HEK293 (cell line): Measurements from ENCODE around the gene R3HDM1.

Source experiments
- CTCF ChIA-PET: fragments of 350-600 bp; formaldehyde crosslinking; extraction: SDS; loops from one replicate; lab custom pipeline; 2021; ENCODE audit warnings: antibody characterized with exemption; lab: Yijun Ruan, JAX
- POLR2A ChIA-PET: fragments of 300-600 bp; formaldehyde crosslinking; extraction: SDS; loops from one replicate; lab custom pipeline; 2020; ENCODE audit warnings: antibody characterized with exemption, inconsistent platforms; lab: Yijun Ruan, JAX
- H3K27ac ChIP-seq: fragments of 200-500 bp; sonication (Bioruptor generic); 2 replicates; pipeline ENCODE4 v1.5.1; 2014; ENCODE audit warnings: low read depth, low read length, control low read depth, inconsistent platforms; ENCODE audit errors: extremely low read depth
- H3K36me3 ChIP-seq, 2 experiments: fragments of 200-500 bp in 1 of 2; sonication (Bioruptor generic) in 1 of 2; 1 replicate in 1 of 2; 2 replicates in 1 of 2; pipeline ENCODE4 v1.5.1; 2014 to 2017; ENCODE audit warnings: inconsistent platforms in 2 of 2, low read length in 2 of 2; ENCODE audit not compliant: control insufficient read depth in 2 of 2, insufficient read depth in 1 of 2
- H3K4me1 ChIP-seq: fragments of 200-500 bp; sonication (Bioruptor generic); 2 replicates; pipeline ENCODE4 v1.5.1; 2014; ENCODE audit warnings: mild to moderate bottlenecking, low read length, inconsistent platforms; ENCODE audit not compliant: control insufficient read depth, insufficient read depth
- H3K4me3 ChIP-seq: 2 replicates; pipeline ENCODE4 v1.5.1; 2011; ENCODE audit warnings: low read depth, mild to moderate bottlenecking, control low read depth, low read length, moderate library complexity
- H3K9me3 ChIP-seq: fragments of 200-500 bp; sonication (Bioruptor generic); 2 replicates; pipeline ENCODE4 v1.5.1; 2014; ENCODE audit warnings: low read depth, low read length, inconsistent platforms; ENCODE audit not compliant: control insufficient read depth, insufficient read depth
- FEZF1 ChIP-seq: fragments of 450-650 bp; formaldehyde crosslinking; IDR thresholded peaks from 2 replicates; pipeline ENCODE4 v1.5.1; 2016; ENCODE audit warnings: missing biosample characterization, missing genetic modification characterization
- HOXD13 ChIP-seq: sonication (generic); formaldehyde crosslinking; IDR thresholded peaks from 2 replicates; pipeline ENCODE4 v1.8.0; 2022; ENCODE audit warnings: missing genetic modification reagents, borderline replicate concordance
- MEIS1 ChIP-seq: sonication (generic); formaldehyde crosslinking; IDR thresholded peaks from 2 replicates; pipeline ENCODE4 v1.8.1; 2022; ENCODE audit warnings: missing genetic modification reagents, mild to moderate bottlenecking, borderline replicate concordance
- MYNN ChIP-seq: fragments of 450-650 bp; formaldehyde crosslinking; IDR thresholded peaks from 2 replicates; pipeline ENCODE4 v1.5.1; 2016; ENCODE audit warnings: missing biosample characterization, missing genetic modification characterization, borderline replicate concordance
- TRIM28 ChIP-seq: IDR thresholded peaks from 2 replicates; pipeline ENCODE4 v1.6.1; 2011; ENCODE audit warnings: low read length, control low read depth, borderline replicate concordance
- WT1 ChIP-seq: fragments of 450-650 bp; formaldehyde crosslinking; IDR thresholded peaks from 2 replicates; pipeline ENCODE4 v1.5.1; 2016; ENCODE audit warnings: missing biosample characterization, missing genetic modification characterization
- ZBTB17 ChIP-seq: fragments of 450-650 bp; formaldehyde crosslinking; IDR thresholded peaks from 2 replicates; pipeline ENCODE4 v1.5.1; 2016; ENCODE audit warnings: missing biosample characterization, missing genetic modification characterization
- ZBTB44 ChIP-seq: fragments of 450-650 bp; IDR thresholded peaks from 2 replicates; pipeline ENCODE4 v1.5.1; 2018; ENCODE audit warnings: missing biosample characterization, mild to moderate bottlenecking, missing genetic modification characterization
- ZNF335 ChIP-seq: fragments of 450-650 bp; formaldehyde crosslinking; conservative IDR thresholded peaks from 2 replicates; pipeline ENCODE4 v1.5.1; 2016; ENCODE audit warnings: missing biosample characterization, missing genetic modification characterization
- ZNF391 ChIP-seq: fragments of 450-650 bp; formaldehyde crosslinking; IDR thresholded peaks from 2 replicates; pipeline ENCODE4 v1.5.1; 2016; ENCODE audit warnings: low read depth, missing biosample characterization, missing genetic modification characterization, borderline replicate concordance
- ZNF426 ChIP-seq: fragments of 450-650 bp; formaldehyde crosslinking; IDR thresholded peaks from 2 replicates; pipeline ENCODE4 v1.5.1; 2017; ENCODE audit warnings: missing biosample characterization, missing genetic modification characterization, mild to moderate bottlenecking, inconsistent platforms, moderate library complexity
- ZNF529 ChIP-seq: fragments of 450-650 bp; formaldehyde crosslinking; IDR thresholded peaks from 2 replicates; pipeline ENCODE4 v1.5.1; 2017; ENCODE audit warnings: missing genetic modification characterization, missing biosample characterization; ENCODE audit not compliant: insufficient replicate concordance
- ZNF585B ChIP-seq: fragments of 450-650 bp; formaldehyde crosslinking; IDR thresholded peaks from 2 replicates; pipeline ENCODE4 v1.5.1; 2016; ENCODE audit warnings: missing biosample characterization, missing genetic modification characterization
- ZNF596 ChIP-seq: fragments of 450-650 bp; IDR thresholded peaks from 2 replicates; pipeline ENCODE4 v1.5.0; 2018; ENCODE audit warnings: missing biosample characterization, mild to moderate bottlenecking, missing genetic modification characterization, moderate library complexity
- ZNF629 ChIP-seq: fragments of 450-650 bp; formaldehyde crosslinking; IDR thresholded peaks from 2 replicates; pipeline ENCODE4 v1.5.1; 2017; ENCODE audit warnings: missing biosample characterization, missing genetic modification characterization
- ZNF776 ChIP-seq: fragments of 450-650 bp; formaldehyde crosslinking; IDR thresholded peaks from 2 replicates; pipeline ENCODE4 v1.5.0; 2017; ENCODE audit warnings: missing biosample characterization, missing genetic modification characterization, borderline replicate concordance
- ZNF791 ChIP-seq: fragments of 450-650 bp; formaldehyde crosslinking; IDR thresholded peaks from 2 replicates; pipeline ENCODE4 v1.5.1; 2016; ENCODE audit warnings: missing biosample characterization, missing genetic modification characterization
- ZSCAN23 ChIP-seq: fragments of 450-650 bp; formaldehyde crosslinking; IDR thresholded peaks from 2 replicates; pipeline ENCODE4 v1.5.1; 2016; ENCODE audit warnings: missing biosample characterization, missing genetic modification characterization
- TF ChIP-seq, protein P1 (sequence below): fragments of 450-650 bp; formaldehyde crosslinking; IDR thresholded peaks from 2 replicates; pipeline ENCODE4 v1.5.1; 2016; ENCODE audit warnings: missing biosample characterization, missing genetic modification characterization, low read depth
- TF ChIP-seq, protein P2 (sequence below): sonication (generic); formaldehyde crosslinking; IDR thresholded peaks from 2 replicates; pipeline ENCODE4 v1.8.1; 2022; ENCODE audit warnings: mild to moderate bottlenecking, moderate library complexity, missing genetic modification reagents
- TF ChIP-seq, protein P3 (sequence below): fragments of 450-650 bp; formaldehyde crosslinking; IDR thresholded peaks from 2 replicates; pipeline ENCODE4 v1.5.1; 2016; ENCODE audit warnings: missing biosample characterization, missing genetic modification characterization
- TF ChIP-seq, protein P4 (sequence below): fragments of 450-650 bp; formaldehyde crosslinking; IDR thresholded peaks from 2 replicates; pipeline ENCODE4 v1.5.1; 2016; ENCODE audit warnings: missing biosample characterization, missing genetic modification characterization

R3HDM1 gene

GRCh38 chr2:135647836-135648579, 116.7 kb downstream of the R3HDM1 start:
- Histone ChIP-seq H3K9me3 (no peaks in the 10 kb centered on the region), H3K4me3 (no peak overlapping the region), H3K27ac (no peak overlapping the region), H3K4me1 (no peaks in the 10 kb centered on the region), H3K36me3 (peaks cover 32 to 50% of the 10 kb centered on the region in 2 experiments)
- ChIA-PET POLR2A (no interaction called here), CTCF (interaction anchor here (0.8 kb wide), 1 partner anchor 10 kb away, joined by 3 read pairs; no protein-coding TSS in a partner anchor)
- TF ChIP-seq ZNF629 (tag by site-specific recombination) (peak; percentile 24; the same call in 1 of the 2 replicates), FEZF1 (tag by site-specific recombination) (no peak), ZBTB44 (no peak)
- TF ChIP-seq, protein P1, sequence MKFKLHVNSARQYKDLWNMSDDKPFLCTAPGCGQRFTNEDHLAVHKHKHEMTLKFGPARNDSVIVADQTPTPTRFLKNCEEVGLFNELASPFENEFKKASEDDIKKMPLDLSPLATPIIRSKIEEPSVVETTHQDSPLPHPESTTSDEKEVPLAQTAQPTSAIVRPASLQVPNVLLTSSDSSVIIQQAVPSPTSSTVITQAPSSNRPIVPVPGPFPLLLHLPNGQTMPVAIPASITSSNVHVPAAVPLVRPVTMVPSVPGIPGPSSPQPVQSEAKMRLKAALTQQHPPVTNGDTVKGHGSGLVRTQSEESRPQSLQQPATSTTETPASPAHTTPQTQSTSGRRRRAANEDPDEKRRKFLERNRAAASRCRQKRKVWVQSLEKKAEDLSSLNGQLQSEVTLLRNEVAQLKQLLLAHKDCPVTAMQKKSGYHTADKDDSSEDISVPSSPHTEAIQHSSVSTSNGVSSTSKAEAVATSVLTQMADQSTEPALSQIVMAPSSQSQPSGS (tag by site-specific recombination) = peak; percentile 71
- TF ChIP-seq, all 188 proteins: peak for 2

DNA sequence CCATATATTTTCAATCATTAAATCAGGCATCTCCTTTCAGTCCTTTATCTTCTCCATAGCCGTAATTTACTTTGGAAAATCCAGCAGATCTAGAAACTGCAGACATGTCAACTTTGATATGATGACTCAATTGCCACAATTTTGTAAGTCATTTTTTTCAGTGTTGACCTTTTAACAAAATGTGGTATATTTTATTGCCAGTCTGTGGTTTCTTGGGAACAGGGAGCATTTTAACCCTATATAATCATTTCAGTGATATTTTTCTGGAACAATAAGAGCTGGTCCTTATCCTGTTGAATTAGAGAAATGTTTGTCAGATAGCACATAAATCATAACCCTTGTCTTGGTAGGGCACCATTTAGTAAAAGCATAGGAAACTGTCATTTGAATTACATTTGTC, 119.4 kb downstream of the R3HDM1 start:
- POLR2A ChIA-PET = no interaction called here
- no peaks in the 10 kb centered on the region for H3K4me1 ChIP-seq
- no peak overlapping the region for H3K4me3 ChIP-seq
- H3K27ac ChIP-seq = no peak overlapping the region
- CTCF ChIA-PET = interaction anchor here (0.7 kb wide), 1 partner anchor 90 kb away, joined by 4 read pairs; no protein-coding TSS in a partner anchor
- no peaks in the 10 kb centered on the region for H3K9me3 ChIP-seq
- H3K36me3 ChIP-seq = peaks cover 36 to 55% of the 10 kb centered on the region in 2 experiments
- TF ChIP-seq ZNF529 (no peak), MEIS1 (CRISPR knock-in tag) (0 out of 2 replicates have a peak, but pooled peaks have one; percentile 15), TRIM28 (no peak), ZSCAN23 (no peak)

- Histone ChIP-seq H3K36me3 (peaks cover 26 to 50% of the 10 kb centered on the region in 2 experiments), H3K9me3 (no peaks in the 10 kb centered on the region), H3K27ac (no peak overlapping the region), H3K4me3 (no peak overlapping the region), H3K4me1 (no peaks in the 10 kb centered on the region)
- POLR2A ChIA-PET = no interaction called here
- CTCF ChIA-PET = no interaction called here
- TF ChIP-seq ZBTB17 (tag by site-specific recombination) (no peak), ZNF426 (tag by site-specific recombination) (no peak), ZNF335 (tag by site-specific recombination) (no peak), ZNF596 (no peak), MYNN (tag by site-specific recombination) (no peak), ZNF629 (tag by site-specific recombination) (no peak), ZNF776 (no peak), ZNF391 (tag by site-specific recombination) (no peak), ZNF585B (tag by site-specific recombination) (no peak), WT1 (tag by site-specific recombination) (no peak), HOXD13 (no peak), ZNF791 (tag by site-specific recombination) (no peak)
- TF ChIP-seq, protein P2, sequence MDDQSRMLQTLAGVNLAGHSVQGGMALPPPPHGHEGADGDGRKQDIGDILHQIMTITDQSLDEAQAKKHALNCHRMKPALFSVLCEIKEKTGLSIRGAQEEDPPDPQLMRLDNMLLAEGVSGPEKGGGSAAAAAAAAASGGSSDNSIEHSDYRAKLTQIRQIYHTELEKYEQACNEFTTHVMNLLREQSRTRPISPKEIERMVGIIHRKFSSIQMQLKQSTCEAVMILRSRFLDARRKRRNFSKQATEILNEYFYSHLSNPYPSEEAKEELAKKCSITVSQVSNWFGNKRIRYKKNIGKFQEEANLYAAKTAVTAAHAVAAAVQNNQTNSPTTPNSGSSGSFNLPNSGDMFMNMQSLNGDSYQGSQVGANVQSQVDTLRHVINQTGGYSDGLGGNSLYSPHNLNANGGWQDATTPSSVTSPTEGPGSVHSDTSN (CRISPR knock-in tag) = no peak
- TF ChIP-seq, protein P3, sequence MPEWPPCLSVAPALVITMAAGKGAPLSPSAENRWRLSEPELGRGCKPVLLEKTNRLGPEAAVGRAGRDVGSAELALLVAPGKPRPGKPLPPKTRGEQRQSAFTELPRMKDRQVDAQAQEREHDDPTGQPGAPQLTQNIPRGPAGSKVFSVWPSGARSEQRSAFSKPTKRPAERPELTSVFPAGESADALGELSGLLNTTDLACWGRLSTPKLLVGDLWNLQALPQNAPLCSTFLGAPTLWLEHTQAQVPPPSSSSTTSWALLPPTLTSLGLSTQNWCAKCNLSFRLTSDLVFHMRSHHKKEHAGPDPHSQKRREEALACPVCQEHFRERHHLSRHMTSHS (tag by site-specific recombination) = no peak
- TF ChIP-seq, protein P4, sequence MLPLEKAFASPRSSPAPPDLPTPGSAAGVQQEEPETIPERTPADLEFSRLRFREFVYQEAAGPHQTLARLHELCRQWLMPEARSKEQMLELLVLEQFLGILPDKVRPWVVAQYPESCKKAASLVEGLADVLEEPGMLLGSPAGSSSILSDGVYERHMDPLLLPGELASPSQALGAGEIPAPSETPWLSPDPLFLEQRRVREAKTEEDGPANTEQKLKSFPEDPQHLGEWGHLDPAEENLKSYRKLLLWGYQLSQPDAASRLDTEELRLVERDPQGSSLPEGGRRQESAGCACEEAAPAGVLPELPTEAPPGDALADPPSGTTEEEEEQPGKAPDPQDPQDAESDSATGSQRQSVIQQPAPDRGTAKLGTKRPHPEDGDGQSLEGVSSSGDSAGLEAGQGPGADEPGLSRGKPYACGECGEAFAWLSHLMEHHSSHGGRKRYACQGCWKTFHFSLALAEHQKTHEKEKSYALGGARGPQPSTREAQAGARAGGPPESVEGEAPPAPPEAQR (tag by site-specific recombination) = no peak
Measured at GRCh38 chr2:135651717-135652116, 120.4 kb downstream of the R3HDM1 start.
